Adrenal gland (tissue), 12 donors: ENCODE results near the gene STARD9. TPM values are rescaled to one million over a fixed set of nuclear protein-coding genes. Genes with fewer than 3 reads are reported as not detected.

Experiments
- DNase-seq, 7 donors: peaks; one replicate each; pipeline ENCODE4 v3.0.0-alpha.2; 2019 to 2020
- H3K27ac ChIP-seq, 5 donors: fragments of 200-600 bp; sonication (generic) in 4 of 5; 1 replicate in 3 of 5; 2 replicates in 2 of 5; pipeline versions ENCODE4 v1.5.1 to v1.8.0; 2016 to 2020; ENCODE audit warnings: mild to moderate bottlenecking in 1 of 5
- H3K27me3 ChIP-seq: fragments of 200-600 bp; 2 replicates; pipeline ENCODE4 v1.8.0; 2021
- H3K36me3 ChIP-seq, 2 donors: fragments of 200-600 bp; replicated peaks in 1 of 2; 1 replicate in 1 of 2; 2 replicates in 1 of 2; pipeline versions ENCODE4 v1.5.1 to v1.8.0; 2018 to 2022
- H3K4me1 ChIP-seq, 2 donors: fragments of 200-600 bp; replicated peaks in 1 of 2; 1 replicate in 1 of 2; 2 replicates in 1 of 2; pipeline versions ENCODE4 v1.5.1 to v1.8.0; 2018 to 2021
- H3K4me3 ChIP-seq, 4 donors: fragments of 200-600 bp; sonication (generic) in 3 of 4; one replicate each; pipeline ENCODE4 v1.5.1; 2016 to 2018
- H3K9me3 ChIP-seq, 3 donors: fragments of 200-600 bp; sonication (generic) in 1 of 3; replicated peaks in 1 of 3; 1 replicate in 2 of 3; 2 replicates in 1 of 3; pipeline versions ENCODE4 v1.5.1 to v1.8.0; 2016 to 2021
- POLR2A ChIP-seq, 2 donors: fragments of 450-650 bp; IDR thresholded peaks; one replicate each; pipeline ENCODE4 v1.6.1; 2017; ENCODE audit warnings: antibody characterized with exemption in 2 of 2, mild to moderate bottlenecking in 2 of 2, moderate library complexity in 1 of 2
- WGBS, 4 donors: extraction: QIAGEN DNeasy Blood & Tissue Kit in 2 of 4; methylation state at CpG; one replicate each; pipeline versions ENCODE4 v1.1.5 to v1.1.7; 2013 to 2017; 5-methylcytosine and 5-hydroxymethylcytosine counted together
- intact Hi-C, 2 donors: fragments of 100-400 bp; cut with DNase I; formaldehyde crosslinking; loops; one replicate each; pipeline versions ENCODE4 v1.14.1 to v1.15.0; 2022 to 2023
- polyA plus RNA-seq, 3 donors: library from polyadenylated mRNA; stranded (reverse); fragments of 200-250 nt in 2 of 3; fragments of 350-450 nt in 1 of 3; fragmentation: Illumina TruSeq in 1 of 3; extraction: RNeasy Lipid Tissue Mini Kit (QIAGEN cat#74804) in 1 of 3; gene quantifications; one replicate each; pipeline ENCODE4 v1.2.3, GENCODE V29; 2013 to 2014
- total RNA-seq, 9 donors: library from RNA; depleted of rRNA in 4 of 9; stranded (reverse); fragments of >200 nt in 4 of 9; fragments of 120-200 nt in 1 of 9; fragmentation: NEBNext Ultra II Directional in 1 of 9; extraction: Animal tissue kit (Norgen Biotek cat#: 25700) in 1 of 9; gene quantifications; one replicate each; pipeline versions ENCODE4 v1.1.0 to v1.2.4, GENCODE V29; 2013 to 2023
- TF ChIP-seq, protein P1 (sequence below), 6 experiments: fragments of 450-650 bp in 4 of 6; fragments of 200-600 bp in 2 of 6; sonication (generic) in 1 of 6; IDR thresholded peaks; 1 replicate in 5 of 6; 2 replicates in 1 of 6; pipeline versions ENCODE4 v1.5.1 to v1.8.0; 2016 to 2021; ENCODE audit warnings: antibody characterized with exemption in 6 of 6, mild to moderate bottlenecking in 2 of 6, moderate library complexity in 1 of 6
- donor health status: healthy with polysubstance abuse.
- donor health status: Bipolar disorder and iron deficiency.
- donor health status: DM: yes; HTN: yes; CAD: no.
- donor health status: DM: no; HTN: no; CAD: no.
- donor health status: DM: no; HTN: no; CAD: no.
- donor health status: DM: yes; HTN: yes; CAD: no.

STARD9 gene
- total and polyA plus RNA-seq, 12 donors = 0.71 to 8.7 (median 3.5) TPM

DNA sequence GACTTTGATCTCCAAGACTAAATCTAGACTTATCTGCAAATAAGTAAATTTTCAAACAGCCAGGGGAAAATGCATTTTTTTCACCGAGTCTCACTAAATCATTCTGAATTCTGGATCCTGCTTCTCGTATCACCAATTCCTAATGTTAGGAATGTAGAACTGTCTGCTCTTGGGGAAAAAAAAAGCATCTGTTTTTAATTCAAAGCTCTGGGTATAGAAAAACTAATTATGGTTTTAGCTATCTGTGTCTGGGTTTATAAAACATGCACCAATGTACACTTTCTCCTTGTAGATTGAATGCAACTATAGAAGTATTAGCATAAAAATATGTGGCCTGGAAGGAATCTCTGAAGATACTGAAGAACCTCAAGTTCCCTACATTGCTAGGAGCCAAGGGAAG is 166.3 kb downstream of the STARD9 start:
- Histone ChIP-seq H3K27ac (no peak overlapping the region), H3K4me1 (peaks cover 7 to 11% of the 10 kb centered on the region in 2 donors), H3K4me3 (no peak overlapping the region), H3K9me3 (no peaks in the 10 kb centered on the region), H3K27me3 (no peaks in the 10 kb centered on the region), H3K36me3 (peaks cover 0 to 4% of the 10 kb centered on the region in 2 donors)
- no peak for DNase-seq
- TF ChIP-seq, protein P1, sequence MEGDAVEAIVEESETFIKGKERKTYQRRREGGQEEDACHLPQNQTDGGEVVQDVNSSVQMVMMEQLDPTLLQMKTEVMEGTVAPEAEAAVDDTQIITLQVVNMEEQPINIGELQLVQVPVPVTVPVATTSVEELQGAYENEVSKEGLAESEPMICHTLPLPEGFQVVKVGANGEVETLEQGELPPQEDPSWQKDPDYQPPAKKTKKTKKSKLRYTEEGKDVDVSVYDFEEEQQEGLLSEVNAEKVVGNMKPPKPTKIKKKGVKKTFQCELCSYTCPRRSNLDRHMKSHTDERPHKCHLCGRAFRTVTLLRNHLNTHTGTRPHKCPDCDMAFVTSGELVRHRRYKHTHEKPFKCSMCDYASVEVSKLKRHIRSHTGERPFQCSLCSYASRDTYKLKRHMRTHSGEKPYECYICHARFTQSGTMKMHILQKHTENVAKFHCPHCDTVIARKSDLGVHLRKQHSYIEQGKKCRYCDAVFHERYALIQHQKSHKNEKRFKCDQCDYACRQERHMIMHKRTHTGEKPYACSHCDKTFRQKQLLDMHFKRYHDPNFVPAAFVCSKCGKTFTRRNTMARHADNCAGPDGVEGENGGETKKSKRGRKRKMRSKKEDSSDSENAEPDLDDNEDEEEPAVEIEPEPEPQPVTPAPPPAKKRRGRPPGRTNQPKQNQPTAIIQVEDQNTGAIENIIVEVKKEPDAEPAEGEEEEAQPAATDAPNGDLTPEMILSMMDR (IDR thresholded peaks at IDR 0.05) = no peak
- no peak for TF ChIP-seq POLR2A (IDR thresholded peaks at IDR 0.05)
- intact Hi-C loops = no loop called here
- 73 to 84% (median 80%) methylated on average over 2 of the region's 2 CpGs for WGBS, 4 donors

DNA sequence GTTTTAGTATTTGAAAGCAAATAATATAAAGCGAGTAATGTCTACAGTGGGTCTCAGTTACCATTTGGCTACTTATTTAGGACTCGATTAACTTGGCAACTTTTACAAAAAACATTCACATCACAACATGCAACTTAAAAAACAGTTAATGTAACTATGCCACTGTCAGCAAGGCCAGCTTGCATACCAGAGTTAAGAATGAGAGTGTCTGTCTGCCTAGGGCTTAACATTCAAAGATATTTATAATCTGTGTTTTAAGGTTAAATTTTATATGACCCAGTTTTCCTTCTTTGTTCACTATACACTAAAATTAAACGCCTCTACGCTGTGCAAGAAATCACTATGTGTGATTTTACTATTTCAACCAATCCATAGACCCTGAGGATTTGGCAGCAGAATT is 166.7 kb downstream of the STARD9 start:
- Histone ChIP-seq H3K27ac (no peak overlapping the region), H3K4me1 (peaks cover 7 to 11% of the 10 kb centered on the region in 2 donors), H3K27me3 (no peaks in the 10 kb centered on the region), H3K4me3 (no peak overlapping the region), H3K36me3 (peaks cover 0 to 4% of the 10 kb centered on the region in 2 donors), H3K9me3 (no peaks in the 10 kb centered on the region)
- 84 to 92% (median 90%) methylated on average over 4 of the region's 4 CpGs for WGBS, 4 donors
- TF ChIP-seq POLR2A (IDR thresholded peaks at IDR 0.05) = no peak
- TF ChIP-seq, protein P1 (IDR thresholded peaks at IDR 0.05) = no peak
- intact Hi-C loops = no loop called here
- no peak for DNase-seq

DNA sequence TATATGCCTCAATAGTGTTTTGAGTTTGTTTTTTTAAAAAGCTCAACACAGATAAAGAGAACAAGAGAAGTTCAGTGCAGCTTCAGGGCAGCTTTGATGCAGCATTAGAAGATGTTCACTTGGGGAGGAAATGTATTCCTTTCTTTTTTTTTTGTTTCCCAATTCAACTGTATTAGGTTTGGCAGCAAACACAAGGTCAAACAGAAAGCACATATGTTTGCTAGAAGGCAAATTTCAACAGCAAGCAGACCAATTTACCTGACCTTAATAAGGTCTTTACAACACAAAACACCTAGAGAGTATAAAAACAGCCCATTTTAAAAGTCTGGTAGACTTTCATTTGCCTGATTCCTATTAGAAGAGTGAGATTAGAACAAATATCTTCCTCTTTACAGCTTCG is 168.8 kb downstream of the STARD9 start:
- no peak overlapping the region for H3K4me3 ChIP-seq
- intact Hi-C loops = no loop called here
- H3K27me3 ChIP-seq = no peaks in the 10 kb centered on the region
- TF ChIP-seq POLR2A (IDR thresholded peaks at IDR 0.05) = no peak
- TF ChIP-seq, protein P1 (IDR thresholded peaks at IDR 0.05) = no peak
- H3K27ac ChIP-seq = no peak overlapping the region
- WGBS, 4 donors = 76 to 91% (median 85%) methylated on average over 1 of the region's 1 CpG
- peaks cover 0 to 4% of the 10 kb centered on the region in 2 donors for H3K4me1 ChIP-seq
- DNase-seq = no peak
- no peaks in the 10 kb centered on the region for H3K9me3 ChIP-seq
- H3K36me3 ChIP-seq = peaks cover 0 to 4% of the 10 kb centered on the region in 2 donors

DNA sequence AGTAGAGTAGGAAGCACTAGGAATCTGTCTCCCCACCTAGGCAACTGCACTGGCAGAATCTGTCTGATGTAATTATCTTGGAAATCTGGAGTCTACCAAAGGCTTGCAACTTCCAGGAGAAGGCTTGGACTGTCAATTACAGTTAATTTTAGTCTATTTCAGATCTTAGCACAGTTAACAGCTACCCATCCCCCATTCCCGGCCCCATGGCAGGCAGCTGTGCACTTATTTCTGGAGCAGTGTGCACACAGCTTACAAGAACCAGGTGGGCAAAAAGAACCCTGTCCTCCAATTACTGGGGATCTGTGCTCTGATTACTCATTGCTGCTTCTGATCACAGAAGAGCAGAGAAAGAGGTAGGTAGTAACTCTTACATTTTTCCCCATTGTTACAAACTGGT is 173.9 kb downstream of the STARD9 start:
- Histone ChIP-seq H3K27ac (no peak overlapping the region), H3K36me3 (peaks cover 0 to 18% of the 10 kb centered on the region in 2 donors), H3K9me3 (peaks cover 0 to 8% (median 6%) of the 10 kb centered on the region in 3 donors), H3K4me1 (peaks cover 0 to 4% of the 10 kb centered on the region in 2 donors), H3K4me3 (no peak overlapping the region), H3K27me3 (no peaks in the 10 kb centered on the region)
- intact Hi-C loops = no loop called here
- TF ChIP-seq, protein P1 (IDR thresholded peaks at IDR 0.05) = no peak
- no peak for TF ChIP-seq POLR2A (IDR thresholded peaks at IDR 0.05)
- no peak for DNase-seq
- WGBS, 4 donors = 84 to 100% (median 88%) methylated on average over 1 of the region's 1 CpG
